ENCODE measurements around the gene RASD1.

The RASD1 gene

DNA sequence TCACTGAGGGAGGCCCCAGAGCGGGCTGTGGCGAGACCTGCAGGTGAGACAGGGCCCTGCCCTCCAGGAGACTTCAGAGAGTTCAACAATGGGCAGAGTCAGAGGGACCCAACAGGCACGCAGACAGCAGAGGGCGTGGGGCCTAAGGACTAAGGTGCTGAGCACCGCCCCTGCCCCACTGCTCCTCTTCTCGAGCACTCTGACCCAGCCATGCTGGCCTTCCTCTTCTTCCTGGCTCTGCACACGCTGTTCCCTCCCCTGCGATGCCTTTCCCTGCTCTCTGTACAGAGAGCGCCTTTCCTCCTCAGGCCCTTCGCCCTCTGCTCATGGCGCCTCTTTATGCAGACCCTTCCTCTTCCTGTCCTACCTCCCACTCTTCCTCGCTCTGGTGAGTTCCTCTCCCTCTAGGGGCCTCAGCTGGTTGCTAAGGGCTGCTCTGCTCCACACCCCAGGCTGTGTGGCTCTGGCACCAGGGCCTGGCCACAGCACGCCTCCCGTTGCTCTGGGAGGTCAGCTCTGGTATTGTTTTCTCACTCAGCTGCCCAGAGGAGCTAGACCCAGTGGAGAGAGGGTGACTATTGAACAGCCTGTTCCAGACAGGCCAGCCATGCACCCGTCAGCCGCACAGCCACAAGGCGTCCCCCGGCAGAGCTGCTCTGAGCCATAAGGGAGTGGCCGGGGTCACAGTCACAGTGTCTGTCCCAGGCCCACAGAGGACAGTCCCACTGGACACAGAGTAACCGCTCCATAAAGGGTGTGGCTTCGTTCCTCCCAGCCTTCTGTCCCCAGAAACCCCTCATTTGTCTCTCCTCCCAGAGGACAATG, 13.6 kb upstream of the RASD1 start:
- no peak for DNase-seq

DNA sequence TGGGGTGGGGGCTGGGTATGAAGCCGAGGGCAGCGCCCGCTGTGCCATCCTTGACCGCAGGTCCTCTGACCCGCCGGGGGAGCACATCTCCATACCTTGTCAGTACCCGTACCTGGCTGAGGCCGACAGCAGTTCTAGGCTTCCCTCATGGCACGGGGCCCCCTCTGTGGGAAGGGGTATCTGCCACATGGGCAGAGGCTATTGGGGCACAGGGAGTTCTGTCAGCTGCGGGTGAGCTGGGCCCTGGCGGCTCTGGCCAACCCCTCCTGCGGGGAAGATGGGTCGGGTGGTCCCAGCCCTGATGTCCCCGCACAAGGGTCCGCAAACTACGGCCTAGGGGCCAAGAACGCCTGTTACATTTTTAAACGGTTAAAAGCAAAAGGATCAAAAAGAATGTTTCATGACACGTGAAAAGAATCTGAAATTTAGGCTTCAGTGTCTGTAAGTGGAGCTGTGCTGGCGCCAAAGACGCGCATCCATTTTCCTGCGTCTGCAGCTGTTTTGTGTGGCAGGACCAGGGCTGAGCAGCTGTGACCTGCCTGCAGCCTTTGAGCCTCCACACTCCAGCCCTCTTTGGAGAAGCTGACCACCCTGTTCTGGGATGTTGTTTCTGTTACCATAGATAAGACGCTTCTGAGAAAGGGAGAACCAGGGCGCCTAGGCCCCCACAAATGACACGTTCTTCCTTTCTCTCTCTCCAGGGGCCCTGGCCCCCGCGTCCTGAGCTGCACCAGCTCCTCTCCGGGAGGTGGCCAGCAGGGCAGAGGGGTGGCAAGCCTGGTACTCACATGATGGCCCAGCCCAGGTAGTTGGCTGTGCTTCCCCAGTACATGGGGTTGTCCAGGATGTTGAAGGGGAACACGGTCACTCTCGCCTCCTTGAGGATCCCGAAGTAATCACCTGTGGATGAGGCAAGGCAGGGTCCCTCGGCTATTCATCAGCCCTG, 12.7 kb upstream of the RASD1 start:
- DNase-seq, result no peak

DNA sequence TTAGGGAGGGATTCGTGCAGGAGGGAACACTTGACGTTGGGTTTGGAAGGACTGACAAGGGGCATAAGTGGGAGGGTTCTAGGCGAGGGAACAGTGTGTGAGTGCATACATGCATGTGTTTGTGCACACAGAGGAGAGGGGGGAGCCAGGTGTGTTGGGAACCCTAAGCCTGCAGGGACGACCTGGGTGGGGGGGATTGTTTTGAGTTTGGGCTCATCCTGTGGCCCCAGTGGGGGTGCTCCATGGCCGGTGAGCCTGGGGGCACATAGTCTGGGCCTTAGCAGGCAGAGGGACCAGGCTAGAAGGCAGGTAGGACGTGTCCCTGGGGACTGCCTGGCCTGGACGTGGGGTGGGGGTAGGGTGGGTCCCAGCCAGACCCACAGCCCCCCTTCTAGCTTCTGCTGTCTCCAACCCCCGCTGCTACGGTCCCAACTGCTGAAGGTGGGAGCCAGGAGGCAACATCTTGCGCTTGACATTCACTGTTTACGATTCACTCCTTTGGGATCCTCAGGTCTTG, 11.9 kb upstream of the RASD1 start:
- no peak for DNase-seq

DNA sequence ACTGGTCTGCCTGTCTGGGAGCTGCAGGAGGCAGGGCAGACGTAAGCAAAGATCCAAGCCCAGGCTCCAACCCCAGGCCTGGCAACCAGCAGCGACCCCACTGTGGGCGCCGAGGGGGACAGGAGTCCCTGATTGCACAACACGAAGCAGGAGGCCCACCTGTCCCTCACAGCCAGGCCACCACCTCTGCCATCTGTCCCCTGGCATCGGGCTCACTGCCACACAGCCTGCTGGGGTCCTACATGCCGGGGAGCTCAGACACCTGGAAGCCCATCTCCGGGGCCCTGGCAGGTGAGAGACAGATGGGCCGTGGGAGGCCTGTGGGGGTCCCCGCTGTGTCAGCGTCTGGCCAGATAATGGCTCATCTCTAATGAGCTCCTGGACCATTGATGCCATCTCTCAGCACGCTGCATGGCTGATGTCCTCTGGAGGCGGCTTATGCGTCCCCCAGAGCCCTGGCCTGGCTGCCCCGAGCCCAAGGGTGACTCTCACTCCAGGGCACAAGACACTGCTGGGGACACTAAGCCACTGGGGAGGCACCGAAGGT, 11.3 kb upstream of the RASD1 start:
- no peak for DNase-seq

DNA sequence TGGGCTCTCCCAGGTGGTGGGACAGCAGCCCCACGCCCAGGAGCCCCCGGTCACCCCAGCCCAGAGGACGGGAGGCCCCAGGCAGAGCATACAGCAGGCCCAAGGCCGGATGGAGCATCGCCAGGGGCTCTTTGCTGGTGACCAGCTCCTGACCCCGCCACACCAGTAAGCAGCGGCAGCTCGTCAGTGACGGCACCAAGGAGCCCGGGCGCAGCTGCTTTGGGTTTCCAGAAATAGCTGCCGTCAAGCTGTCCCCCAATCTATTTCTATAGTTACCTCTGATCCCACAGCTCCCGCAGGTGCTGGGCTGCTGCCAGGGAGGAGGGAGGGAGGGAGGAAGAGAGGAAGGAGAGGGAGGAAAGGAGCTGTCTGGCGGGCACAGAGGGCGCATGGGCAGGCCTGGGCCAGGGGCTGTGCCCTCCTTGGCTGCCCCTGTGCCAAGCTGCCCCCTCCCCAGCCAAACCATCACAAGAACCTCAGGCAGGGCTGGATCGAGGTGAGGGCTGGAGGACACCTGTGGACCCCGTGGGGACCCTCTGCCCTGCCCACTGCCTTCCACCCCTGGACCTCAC, 10.8 kb upstream of the RASD1 start:
- DNase-seq, result no peak

DNA sequence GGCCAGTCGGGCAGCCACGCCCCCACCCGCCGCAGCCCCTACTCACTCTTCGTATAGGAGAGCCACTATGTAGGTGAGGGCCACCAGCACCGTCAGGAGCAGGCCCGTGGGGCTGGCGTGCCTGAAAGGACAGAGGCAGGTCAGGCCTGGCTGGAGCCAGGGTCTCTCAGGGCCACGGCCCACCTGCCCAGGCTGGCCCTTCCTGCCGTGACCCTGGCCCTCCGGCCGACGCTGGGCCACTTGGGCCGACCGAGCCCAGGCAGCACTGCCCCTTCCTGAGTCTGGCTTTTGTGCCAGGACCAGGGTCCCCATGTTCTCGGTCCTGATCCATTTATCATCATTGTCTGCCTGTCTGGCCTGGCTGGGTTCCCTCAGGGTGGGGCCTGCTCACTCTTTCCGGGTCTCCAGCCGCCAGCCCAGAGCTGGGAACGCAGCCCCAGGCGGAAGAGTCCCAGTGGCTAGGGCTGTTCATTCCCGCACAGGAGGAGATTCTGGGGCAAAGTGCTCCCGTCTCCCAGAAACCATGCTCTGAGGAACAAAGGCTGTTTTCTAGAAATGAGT, 10.1 kb upstream of the RASD1 start:
- DNase-seq, result no peak

DNA sequence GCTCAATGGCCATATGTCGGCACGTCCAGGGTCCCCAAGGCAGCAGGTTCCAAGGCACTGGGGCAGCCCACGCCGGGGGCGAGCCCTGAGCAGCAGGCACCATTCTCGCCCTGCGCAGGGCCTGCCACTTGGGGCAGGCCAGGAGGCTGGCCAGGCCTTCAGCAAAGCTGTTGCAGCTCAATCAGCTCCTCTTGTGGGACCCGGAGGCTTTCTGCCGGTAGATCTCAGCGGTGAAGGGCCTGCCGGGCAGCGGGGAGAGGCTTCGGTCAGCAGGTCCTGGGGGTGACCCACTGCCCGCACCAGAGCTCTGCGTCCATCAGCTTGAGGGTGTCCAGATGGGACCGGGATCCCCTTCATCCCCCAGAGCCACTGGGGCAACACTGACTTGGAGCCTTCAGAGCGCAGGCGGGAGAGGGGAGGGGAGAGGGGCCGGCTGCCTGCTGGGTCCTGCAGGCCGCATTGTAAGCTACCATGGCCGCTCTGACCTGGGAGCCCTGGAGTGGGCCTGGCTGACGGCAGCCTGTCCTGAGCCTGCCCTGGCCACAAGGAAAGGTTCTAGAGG, 9.5 kb upstream of the RASD1 start:
- DNase-seq, result no peak

DNA sequence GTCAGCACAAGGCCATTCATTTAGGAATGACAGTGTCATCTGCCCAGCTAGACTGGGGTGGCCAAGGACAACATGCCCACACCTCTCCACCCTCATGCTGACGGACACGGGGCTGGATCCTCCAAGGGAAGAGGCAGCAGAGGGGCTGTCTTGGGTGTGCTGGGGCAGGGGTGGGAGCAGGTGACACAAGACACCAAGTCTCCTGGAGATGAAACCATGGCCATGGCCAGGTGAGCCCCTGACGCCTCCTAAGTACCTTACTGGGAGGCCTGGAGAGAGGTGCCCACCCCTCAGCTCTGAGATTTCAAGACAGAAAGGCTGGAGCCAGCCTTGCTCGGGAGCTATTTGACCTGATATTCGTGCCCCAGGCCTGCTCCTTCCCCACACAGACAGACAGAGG, 9.0 kb upstream of the RASD1 start:
- no peak for DNase-seq

DNA sequence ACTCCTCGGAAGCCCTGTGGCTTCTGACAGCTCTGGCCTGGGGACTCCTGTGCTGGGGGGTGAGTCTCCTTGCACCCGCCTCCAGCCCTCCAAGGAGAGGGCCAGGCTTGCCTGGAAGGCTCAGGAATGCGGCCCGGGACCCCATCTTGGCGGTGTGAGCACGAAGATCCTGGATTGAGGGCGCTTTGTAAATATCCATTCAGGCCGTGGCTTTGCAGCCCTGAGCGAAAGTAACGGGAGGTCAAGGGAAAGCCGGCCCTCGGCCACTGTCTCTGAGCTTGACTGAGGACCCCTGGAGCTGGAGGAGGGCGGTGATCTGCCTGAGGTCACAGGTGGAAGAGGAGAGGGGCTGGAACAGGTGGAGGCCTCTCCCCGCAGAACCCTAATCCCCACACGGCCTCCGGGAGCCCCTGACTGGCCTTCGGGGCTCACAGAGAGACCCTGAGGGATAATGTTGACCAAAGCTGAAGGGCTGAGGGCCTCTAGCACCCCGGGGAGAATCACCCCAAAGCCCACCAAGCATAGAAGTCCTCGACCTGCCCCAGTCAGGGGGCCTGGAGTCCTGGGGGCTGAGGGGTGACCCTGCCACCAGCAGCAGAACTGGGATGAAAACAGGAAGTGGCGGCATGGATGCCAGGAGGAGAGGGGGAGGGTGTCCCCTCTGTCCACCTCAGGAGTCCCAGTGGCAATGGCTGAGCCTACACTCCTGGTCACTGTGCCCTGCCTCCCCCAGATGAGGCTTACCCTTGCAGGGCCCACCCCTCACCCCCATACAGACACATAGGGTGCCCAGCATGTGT, 8.3 kb upstream of the RASD1 start:
- DNase-seq, result no peak

DNA sequence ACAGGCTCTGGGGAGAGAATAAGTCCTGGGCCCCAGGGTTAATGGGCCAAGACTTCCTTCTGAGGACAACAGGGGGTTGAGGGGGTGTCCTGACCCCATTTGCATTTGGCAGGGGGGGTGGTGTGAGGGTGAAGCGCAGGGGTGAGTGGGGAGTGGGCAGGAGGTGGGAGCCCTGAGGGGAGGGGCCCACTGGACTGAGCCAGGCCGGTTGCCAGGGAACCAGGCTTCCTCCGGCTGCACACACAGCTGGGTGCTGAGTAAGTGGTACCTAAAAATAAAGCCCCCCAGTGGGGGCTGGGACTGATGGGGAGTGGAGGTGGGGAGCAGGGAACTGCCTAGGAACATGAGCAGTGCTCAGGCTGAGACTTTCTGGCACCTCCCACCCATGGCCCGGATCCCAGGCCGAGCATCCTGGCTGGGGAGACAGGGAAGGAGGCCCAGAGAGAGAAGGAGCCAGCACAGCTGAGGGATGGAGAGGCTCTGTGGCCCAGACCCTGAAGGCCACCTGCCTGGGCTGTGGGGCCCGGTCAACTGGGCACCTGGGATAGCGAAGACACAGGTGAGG, 7.5 kb upstream of the RASD1 start:
- DNase-seq, result no peak

DNA sequence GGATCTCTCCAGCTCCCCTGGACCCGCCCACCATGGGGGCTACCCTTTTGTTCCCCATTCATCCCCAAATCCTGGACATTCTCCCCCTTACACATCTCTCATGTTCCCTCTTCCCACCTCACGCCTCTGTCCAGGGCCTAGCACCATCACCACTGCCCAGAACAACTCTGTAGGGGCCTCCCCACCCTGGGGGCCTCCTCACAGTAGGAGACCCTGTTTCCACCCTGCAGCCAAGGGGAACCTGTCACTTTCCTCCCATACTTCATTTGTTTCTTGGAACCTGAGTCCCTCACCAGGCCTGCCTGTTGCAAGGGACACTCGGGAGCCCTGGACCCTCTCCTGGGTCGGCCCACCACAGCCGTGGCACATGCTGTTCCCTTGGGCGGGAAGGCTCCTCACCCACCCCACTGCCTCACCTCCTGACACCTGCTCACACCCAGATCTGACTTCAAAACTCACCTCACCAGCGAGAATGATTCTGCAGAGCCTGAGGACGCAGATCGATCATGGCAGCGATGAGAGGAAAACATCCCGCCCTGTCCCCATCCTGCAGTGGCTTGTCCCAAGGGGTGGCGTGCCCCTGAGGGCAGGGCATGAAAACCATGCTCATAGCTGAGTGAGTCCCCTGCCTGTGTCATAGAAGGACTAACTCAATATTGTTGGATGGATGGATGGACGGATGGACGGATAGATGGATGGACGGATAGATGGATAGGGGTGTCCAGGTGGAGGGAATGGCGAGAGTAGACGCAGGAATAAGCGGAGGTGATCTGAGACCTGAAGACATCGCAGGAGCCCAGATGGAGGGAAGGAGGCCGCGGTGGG, 6.8 kb upstream of the RASD1 start:
- DNase-seq, result no peak

DNA sequence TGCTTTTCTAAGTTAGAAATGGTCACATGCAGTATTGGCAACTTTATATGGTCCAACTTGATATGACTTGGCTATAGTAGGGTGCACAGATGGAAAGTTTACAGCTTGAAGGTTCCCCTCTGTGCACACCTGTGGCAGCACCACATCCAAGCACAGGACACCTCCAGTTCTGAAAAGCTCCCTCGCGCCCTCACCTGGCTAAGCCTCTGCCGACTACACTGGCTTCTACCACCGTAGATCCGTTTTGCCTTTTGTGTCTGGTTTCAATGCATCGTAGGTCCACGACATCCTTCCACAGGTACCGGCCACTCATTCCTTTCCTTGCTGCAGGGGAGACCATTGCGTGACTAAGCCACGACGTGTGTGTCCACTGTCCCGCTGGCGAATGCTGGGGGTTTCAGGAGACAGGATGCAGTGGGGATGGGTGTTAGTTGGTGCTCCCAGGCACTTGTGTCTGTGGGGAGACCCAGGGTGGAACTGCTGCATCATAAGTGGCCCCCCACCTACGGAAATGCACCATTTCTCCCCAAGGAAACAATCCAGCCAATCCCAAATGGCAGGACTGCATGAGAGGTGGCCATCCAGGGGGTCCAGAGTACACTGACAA, 4.9 kb upstream of the RASD1 start:
- DNase-seq, result no peak

DNA sequence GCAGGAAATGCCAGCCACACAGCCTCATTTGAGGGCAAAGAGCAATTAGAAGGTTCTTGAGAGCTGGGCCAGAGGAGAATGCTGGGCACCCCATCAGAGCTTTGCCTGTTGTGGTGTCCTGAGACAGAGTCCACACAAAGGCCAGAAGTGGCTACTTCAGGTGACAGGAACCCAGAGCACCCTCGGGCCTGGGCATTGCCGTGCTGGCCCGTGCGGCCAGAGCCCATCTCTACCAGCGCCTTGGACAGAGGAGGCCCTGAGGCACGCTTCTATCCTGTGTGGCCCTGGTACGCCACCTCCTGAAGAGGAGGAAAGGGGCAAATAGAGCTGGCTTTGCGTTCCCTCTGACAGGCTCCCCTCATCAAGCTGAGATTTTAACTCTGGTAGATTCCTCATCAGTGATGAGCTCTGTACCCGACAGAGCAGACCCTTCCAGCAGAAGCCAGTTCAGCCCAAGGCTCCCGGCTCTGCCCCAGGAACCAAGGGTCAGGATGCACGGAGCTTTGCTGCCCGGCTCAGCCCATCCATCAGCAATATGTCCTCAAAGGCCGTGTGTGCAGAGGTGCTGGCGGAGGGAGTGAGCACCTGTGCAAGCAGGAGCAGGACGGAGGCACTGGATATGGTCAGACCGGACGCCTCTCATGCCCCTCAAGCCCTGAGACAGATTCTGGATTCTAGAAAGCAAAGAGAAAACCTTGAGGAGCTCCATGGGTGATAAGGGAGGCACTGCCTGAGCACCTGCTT, 3.4 kb upstream of the RASD1 start:
- no peak for DNase-seq

DNA sequence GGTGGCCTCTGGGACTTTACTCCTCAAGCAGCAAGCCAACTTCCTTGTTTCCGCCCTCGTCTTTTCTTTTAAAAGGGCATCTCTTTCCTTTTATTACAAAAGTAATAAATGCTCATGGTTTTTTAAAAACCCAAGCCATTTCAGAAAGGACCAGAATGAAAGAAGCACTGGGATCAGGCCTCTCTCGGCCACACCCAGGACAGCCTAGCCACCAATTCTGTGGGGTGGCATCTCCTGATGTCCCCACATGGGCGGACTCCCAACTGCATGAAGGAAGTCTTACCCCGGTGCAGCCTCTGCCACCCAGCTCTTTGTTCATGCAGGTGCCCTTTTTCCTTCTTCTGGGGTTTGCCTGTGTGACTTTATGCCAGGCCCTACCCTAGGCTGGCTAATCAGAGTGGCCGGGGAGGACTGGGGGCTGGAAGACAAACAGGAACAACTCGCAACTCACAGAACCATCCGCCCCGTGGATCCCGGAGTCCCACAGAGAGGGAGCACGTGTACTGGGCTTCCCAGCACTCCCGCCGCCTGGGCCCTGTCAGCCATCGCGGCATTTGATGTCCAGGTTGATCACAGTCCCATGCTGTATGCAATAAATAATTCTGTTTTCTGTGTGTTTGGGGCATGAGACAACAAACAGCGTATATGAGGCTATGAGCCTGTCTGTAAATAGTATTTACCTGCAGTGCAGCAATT, 2.6 kb upstream of the RASD1 start:
- DNase-seq, result no peak

DNA sequence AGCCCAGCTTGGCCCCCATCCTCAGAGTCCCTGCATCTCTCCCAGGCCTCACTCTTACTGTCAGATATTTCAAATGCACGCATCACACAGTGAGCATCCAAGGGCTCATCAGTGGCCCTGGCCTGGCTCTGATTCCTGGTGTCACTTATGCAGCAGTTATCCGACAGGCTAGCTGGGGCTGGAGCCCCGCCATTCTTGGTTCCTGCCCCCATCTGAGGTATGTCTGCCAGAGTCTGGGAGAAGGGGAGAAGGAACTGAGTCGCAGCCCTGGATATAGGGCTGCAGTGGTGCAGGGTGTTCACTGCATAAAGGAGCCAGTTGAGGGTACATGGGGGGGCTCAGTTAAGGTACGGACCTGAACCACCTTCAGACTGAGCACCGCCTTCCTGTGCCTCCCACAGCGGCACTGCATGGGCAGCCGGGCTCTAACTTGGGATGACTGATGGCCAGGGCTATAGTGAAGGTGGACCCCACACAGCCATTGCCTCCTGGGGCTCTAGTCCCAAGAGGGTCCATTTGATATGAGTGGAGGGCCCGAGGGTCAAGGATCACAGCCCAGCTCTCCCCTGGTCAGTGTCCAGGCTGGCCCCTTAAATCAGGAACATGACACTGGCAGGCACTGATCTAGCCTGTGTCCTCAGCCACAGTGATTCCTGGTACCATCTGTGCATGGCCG, 1.8 kb upstream of the RASD1 start:
- DNase-seq, result no peak

DNA sequence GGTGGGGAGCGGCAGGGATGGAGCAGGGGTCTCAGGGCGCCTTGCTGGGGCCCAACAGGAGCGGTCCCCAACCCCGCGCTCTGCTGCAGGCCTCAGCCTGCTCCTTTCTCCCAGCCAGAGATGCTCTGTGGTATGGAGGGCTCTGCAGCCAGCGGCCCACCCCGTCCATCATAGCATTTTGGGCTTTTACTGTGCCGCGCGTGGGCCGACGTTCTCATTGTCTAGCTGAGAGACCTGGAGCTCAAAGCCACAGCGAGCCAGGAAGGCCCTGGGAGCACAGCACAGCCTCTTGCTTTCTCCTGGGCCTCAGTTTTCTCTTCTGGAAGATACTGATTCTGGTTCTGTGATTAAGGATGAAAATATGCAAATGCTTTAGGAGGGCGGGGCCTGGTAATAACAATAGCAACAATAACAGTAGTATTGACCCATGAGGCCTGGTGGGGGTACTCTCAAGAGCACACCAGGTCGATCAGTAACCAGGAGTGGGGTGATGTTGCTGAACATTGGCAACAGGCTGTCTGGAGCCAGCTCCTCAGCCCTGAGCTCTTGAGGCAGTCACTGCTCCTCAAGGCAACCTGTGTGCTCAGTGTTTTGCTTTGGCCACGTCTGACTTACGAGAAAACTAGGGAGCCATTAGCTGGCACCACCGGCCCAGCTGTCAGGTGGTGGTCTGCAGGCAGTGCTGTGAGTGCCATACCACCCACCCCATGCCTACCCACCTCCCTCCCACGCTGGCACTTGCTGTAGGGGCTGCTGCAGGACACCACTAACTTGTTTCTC, 1.1 kb upstream of the RASD1 start:
- no peak for DNase-seq
